Measurements from ENCODE around the gene LINGO4. TPM values are rescaled to one million over a fixed set of nuclear protein-coding genes. Genes with fewer than 3 reads are reported as not detected.

The LINGO4 gene
- total and polyA plus RNA-seq, 10 of the 15 experiments (the other 5 are each of a cell fraction or from before 2014, with no cell fraction given), result not detected

GRCh38 chr1:151760597-151761385, 44.4 kb downstream of the LINGO4 start (continued):
- TF ChIP-seq EZH2 (IDR thresholded peaks at IDR 0.05; ENCODE audit: borderline replicate concordance, control insufficient read depth, low read depth, low read length), result no peak

DNA sequence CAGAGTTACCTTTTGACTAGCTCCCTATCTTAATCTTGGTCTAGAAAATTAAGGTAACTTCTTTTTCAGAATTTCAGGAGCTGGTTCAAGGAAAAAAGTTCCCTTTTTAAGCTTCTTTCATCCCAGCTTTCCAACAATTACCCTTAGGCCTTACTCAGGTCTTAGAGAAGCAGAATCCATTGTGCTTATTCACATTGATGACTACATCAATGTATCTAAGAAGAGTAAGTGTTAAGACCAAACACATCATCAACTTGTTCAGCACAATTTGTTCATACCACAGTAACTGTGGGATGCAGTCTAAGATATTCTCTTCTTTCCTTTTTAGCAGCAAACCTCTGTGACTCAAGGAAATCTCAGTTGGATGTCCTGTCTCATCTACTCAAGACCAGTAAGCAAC, 46.0 kb downstream of the LINGO4 start:
- H4K20me1 ChIP-seq (ENCODE audit: control insufficient read depth, insufficient read depth), result no peaks in the 10 kb centered on the region
- H3K27ac ChIP-seq (ENCODE audit: control insufficient read depth, insufficient read depth), result no peak overlapping the region
- H2AFZ ChIP-seq (ENCODE audit: control insufficient read depth, low read depth, low read length), result no peak overlapping the region
- SMC1A ChIA-PET (ENCODE audit: uncharacterized antibody, unreplicated experiment), result no interaction called here
- H3K4me2 ChIP-seq (ENCODE audit: control insufficient read depth, insufficient read depth), result no peak overlapping the region
- TF ChIP-seq, protein P1, sequence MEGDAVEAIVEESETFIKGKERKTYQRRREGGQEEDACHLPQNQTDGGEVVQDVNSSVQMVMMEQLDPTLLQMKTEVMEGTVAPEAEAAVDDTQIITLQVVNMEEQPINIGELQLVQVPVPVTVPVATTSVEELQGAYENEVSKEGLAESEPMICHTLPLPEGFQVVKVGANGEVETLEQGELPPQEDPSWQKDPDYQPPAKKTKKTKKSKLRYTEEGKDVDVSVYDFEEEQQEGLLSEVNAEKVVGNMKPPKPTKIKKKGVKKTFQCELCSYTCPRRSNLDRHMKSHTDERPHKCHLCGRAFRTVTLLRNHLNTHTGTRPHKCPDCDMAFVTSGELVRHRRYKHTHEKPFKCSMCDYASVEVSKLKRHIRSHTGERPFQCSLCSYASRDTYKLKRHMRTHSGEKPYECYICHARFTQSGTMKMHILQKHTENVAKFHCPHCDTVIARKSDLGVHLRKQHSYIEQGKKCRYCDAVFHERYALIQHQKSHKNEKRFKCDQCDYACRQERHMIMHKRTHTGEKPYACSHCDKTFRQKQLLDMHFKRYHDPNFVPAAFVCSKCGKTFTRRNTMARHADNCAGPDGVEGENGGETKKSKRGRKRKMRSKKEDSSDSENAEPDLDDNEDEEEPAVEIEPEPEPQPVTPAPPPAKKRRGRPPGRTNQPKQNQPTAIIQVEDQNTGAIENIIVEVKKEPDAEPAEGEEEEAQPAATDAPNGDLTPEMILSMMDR (IDR thresholded peaks at IDR 0.05 in 2 of 3, conservative IDR thresholded peaks at IDR 0.05 in 1 of 3; ENCODE audit: control insufficient read depth in 2 of 3, extremely low read depth in 1 of 3, insufficient read depth in 1 of 3, low read depth in 3 of 3, low read length in 3 of 3), result no peak
- TF ChIP-seq, protein P2, sequence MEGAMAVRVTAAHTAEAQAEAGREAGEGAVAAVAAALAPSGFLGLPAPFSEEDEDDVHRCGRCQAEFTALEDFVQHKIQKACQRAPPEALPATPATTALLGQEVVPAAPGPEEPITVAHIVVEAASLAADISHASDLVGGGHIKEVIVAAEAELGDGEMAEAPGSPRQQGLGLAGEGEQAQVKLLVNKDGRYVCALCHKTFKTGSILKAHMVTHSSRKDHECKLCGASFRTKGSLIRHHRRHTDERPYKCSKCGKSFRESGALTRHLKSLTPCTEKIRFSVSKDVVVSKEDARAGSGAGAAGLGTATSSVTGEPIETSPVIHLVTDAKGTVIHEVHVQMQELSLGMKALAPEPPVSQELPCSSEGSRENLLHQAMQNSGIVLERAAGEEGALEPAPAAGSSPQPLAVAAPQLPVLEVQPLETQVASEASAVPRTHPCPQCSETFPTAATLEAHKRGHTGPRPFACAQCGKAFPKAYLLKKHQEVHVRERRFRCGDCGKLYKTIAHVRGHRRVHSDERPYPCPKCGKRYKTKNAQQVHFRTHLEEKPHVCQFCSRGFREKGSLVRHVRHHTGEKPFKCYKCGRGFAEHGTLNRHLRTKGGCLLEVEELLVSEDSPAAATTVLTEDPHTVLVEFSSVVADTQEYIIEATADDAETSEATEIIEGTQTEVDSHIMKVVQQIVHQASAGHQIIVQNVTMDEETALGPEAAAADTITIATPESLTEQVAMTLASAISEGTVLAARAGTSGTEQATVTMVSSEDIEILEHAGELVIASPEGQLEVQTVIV (IDR thresholded peaks at IDR 0.05; ENCODE audit: borderline replicate concordance, partially characterized antibody), result no peak
- H3K79me2 ChIP-seq (ENCODE audit: control insufficient read depth, insufficient read depth, low read length), result peaks cover 12% of the 10 kb centered on the region
- H3K36me3 ChIP-seq (ENCODE audit: control insufficient read depth in 2 of 2, insufficient read depth in 2 of 2, low read length in 1 of 2), result peaks cover 5 to 25% of the 10 kb centered on the region in 2 experiments; a peak in 3 of 4 replicates
- H3K9ac ChIP-seq (ENCODE audit: control insufficient read depth, insufficient read depth, low read length), result no peak overlapping the region
- ATAC-seq (no peak), DNase-seq (ENCODE audit: low read depth, low spot score) (no peak), FAIRE-seq (no peak)
- POLR2A ChIA-PET, result interaction anchor here (0.6 to 0.7 kb wide), 2 partner anchors 9 to 33 kb away, joined by 3 read pairs; no protein-coding TSS in a partner anchor
- no peaks in the 10 kb centered on the region for H3K9me3 ChIP-seq (replicated peaks; ENCODE audit: control insufficient read depth, insufficient read depth, low read length)
- BruUV-seq (replicated peaks), result no TSS peak
- CTCF ChIA-PET, result interaction anchor here (1.0 kb wide), 1 partner anchor 9 kb away, joined by 5 read pairs; no protein-coding TSS in a partner anchor
- intact Hi-C loops (cut with micrococcal nuclease; ENCODE audit: unreplicated experiment), result no loop called here
- H3K4me1 ChIP-seq (ENCODE audit: control insufficient read depth, insufficient read depth, low read length), result no peaks in the 10 kb centered on the region
- H3K4me3 ChIP-seq, result no peak overlapping the region
- RAD21 ChIA-PET (ENCODE audit: unreplicated experiment), result no interaction called here
- in situ Hi-C loops (cut with MboI), result no loop called here
- no peaks in the 10 kb centered on the region for H3K27me3 ChIP-seq (replicated peaks in 1 of 2; ENCODE audit: control insufficient read depth in 2 of 2, insufficient read depth in 2 of 2, low read length in 1 of 2)

Data from GM12878 (cell line).